HepG2 (cell line): ENCODE measurements around the gene GADD45B. TPM values are rescaled to one million over a fixed set of nuclear protein-coding genes. Genes with fewer than 3 reads are reported as not detected.

Experiments
- EED ChIP-seq: sonication (generic); formaldehyde crosslinking; IDR thresholded peaks from 2 replicates; pipeline ENCODE4 v1.5.0; 2020; ENCODE audit warnings: mild to moderate bottlenecking, missing genetic modification reagents
- KLF16 ChIP-seq, 2 experiments: sonication (generic) in 1 of 2; formaldehyde crosslinking in 1 of 2; IDR thresholded peaks; 2 replicates each; pipeline versions ENCODE4 v1.6.1 to v1.8.0; 2016 to 2023; ENCODE audit warnings: missing genetic modification reagents in 2 of 2, missing compliant biosample characterization in 1 of 2
- MEIS2 ChIP-seq: sonication (generic); formaldehyde crosslinking; IDR thresholded peaks from 2 replicates; pipeline ENCODE4 v1.9.0; 2021; ENCODE audit warnings: mild to moderate bottlenecking, missing genetic modification reagents
- MXD4 ChIP-seq: IDR thresholded peaks from 2 replicates; pipeline ENCODE4 v1.6.1; 2016; ENCODE audit warnings: mild to moderate bottlenecking, missing biosample characterization, missing genetic modification reagents
- MXI1 ChIP-seq: IDR thresholded peaks from 3 replicates; pipeline ENCODE4 v1.6.1; 2012; ENCODE audit warnings: low read depth, low read length, inconsistent platforms, borderline replicate concordance
- RNF2 ChIP-seq: fragments of 450-650 bp; conservative IDR thresholded peaks from 2 replicates; pipeline ENCODE4 v1.6.1; 2016; ENCODE audit warnings: low read depth
- SNAI1 ChIP-seq: sonication (generic); formaldehyde crosslinking; IDR thresholded peaks from 2 replicates; pipeline ENCODE4 v1.5.0; 2020; ENCODE audit warnings: mild to moderate bottlenecking, missing genetic modification reagents, borderline replicate concordance
- TBX3 ChIP-seq: fragments of 450-650 bp; IDR thresholded peaks from 2 replicates; pipeline ENCODE4 v1.6.1; 2017; ENCODE audit warnings: antibody characterized with exemption, mild to moderate bottlenecking, inconsistent platforms, borderline replicate concordance
- ZBTB1 ChIP-seq: sonication (generic); formaldehyde crosslinking; IDR thresholded peaks from 2 replicates; pipeline ENCODE4 v1.4.0; 2020; ENCODE audit warnings: missing genetic modification reagents, borderline replicate concordance
- ZBTB40 ChIP-seq, 2 experiments: fragments of 450-650 bp in 1 of 2; sonication (generic) in 1 of 2; formaldehyde crosslinking in 1 of 2; IDR thresholded peaks; 2 replicates each; pipeline versions ENCODE4 v1.6.1 to v1.8.0; 2016 to 2022; ENCODE audit warnings: antibody characterized with exemption in 1 of 2, mild to moderate bottlenecking in 1 of 2, missing genetic modification reagents in 1 of 2
- ZC3H13 ChIP-seq: sonication (generic); formaldehyde crosslinking; IDR thresholded peaks from 2 replicates; pipeline ENCODE4 v1.8.1; 2023; ENCODE audit warnings: mild to moderate bottlenecking, missing genetic modification reagents, moderate library complexity
- ZFP41 ChIP-seq: sonication (generic); formaldehyde crosslinking; IDR thresholded peaks from 2 replicates; pipeline ENCODE4 v1.4.0; 2020; ENCODE audit warnings: mild to moderate bottlenecking, missing genetic modification reagents, borderline replicate concordance
- ZNF101 ChIP-seq: sonication (generic); formaldehyde crosslinking; IDR thresholded peaks from 2 replicates; pipeline ENCODE4 v1.4.0; 2020; ENCODE audit warnings: mild to moderate bottlenecking, low read depth, missing genetic modification reagents, borderline replicate concordance
- ZNF572 ChIP-seq: sonication (generic); formaldehyde crosslinking; IDR thresholded peaks from 2 replicates; pipeline ENCODE4 v1.5.1; 2020; ENCODE audit warnings: mild to moderate bottlenecking, missing genetic modification reagents
- ZNF672 ChIP-seq: sonication (generic); formaldehyde crosslinking; IDR thresholded peaks from 2 replicates; pipeline ENCODE4 v1.8.1; 2022; ENCODE audit warnings: missing genetic modification reagents
- ZNF776 ChIP-seq: sonication (generic); formaldehyde crosslinking; IDR thresholded peaks from 2 replicates; pipeline ENCODE4 v1.4.0; 2020; ENCODE audit warnings: mild to moderate bottlenecking, missing genetic modification reagents
- ZNF800 ChIP-seq: sonication (generic); formaldehyde crosslinking; IDR thresholded peaks from 2 replicates; pipeline ENCODE4 v1.4.0; 2020; ENCODE audit warnings: missing genetic modification reagents
- ZSCAN21 ChIP-seq: sonication (generic); formaldehyde crosslinking; IDR thresholded peaks from 2 replicates; pipeline ENCODE4 v1.8.0; 2022; ENCODE audit warnings: mild to moderate bottlenecking, missing genetic modification reagents, moderate library complexity, borderline replicate concordance
- polyA plus RNA-seq, 8 experiments: library from polyadenylated mRNA; depleted of rRNA in 3 of 8; stranded (reverse) in 7 of 8; unstranded in 1 of 8; fragments of >200 nt; fragmentation: Illumina TruSeq in 4 of 8; extraction: Trizol in 4 of 8; gene quantifications; 2 replicates each; pipeline versions ENCODE4 v1.2.1 to v1.2.3, GENCODE V29; 2011 to 2016; ENCODE audit warnings: low read depth in 4 of 8, missing spikeins in 1 of 8, mixed read lengths in 1 of 8; ENCODE audit not compliant: insufficient read depth in 1 of 8
- total RNA-seq, 5 experiments: library from RNA; depleted of rRNA; stranded (reverse); fragments of >200 nt; fragmentation: Illumina TruSeq; extraction: Trizol; gene quantifications; 2 replicates each; pipeline ENCODE4 v1.2.3, GENCODE V29; 2016; ENCODE audit warnings: low read depth in 1 of 5
- TF ChIP-seq, protein P1 (sequence below): IDR thresholded peaks from 2 replicates; pipeline ENCODE4 v1.6.1; 2016; ENCODE audit warnings: control low read depth

The GADD45B gene
- total and polyA plus RNA-seq, 2 of the 13 experiments (the other 11 are each of a cell fraction or from before 2014, with no cell fraction given), result 4.6 to 34.1 TPM

DNA sequence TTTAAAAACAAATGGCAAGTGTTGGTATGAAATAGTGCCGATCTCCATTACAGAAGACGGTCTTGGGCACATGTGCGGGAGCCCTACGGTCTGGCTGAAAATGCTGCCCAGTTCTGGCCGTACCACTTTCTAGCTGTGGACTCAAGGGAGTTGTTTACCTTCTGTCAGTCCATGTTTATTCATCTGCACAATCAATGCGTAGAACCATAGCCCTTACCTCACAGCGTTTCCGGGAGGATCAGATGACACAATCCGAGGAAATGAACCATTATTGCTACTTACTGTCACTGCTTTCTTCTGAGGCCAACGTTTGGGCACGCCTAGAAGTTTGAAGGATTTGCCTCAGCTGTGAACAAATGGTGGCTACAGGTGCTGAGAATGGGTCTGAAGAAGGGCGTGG lies 31.2 kb downstream of the GADD45B start (continued):
- no peak for TF ChIP-seq ZNF101 (CRISPR knock-in tag)
- TF ChIP-seq ZNF800 (CRISPR knock-in tag), result 0 out of 2 replicates have a peak, but pooled peaks have one; percentile 31
- TF ChIP-seq ZBTB1 (CRISPR knock-in tag), result no peak
- peak; percentile 31; the same call in 1 of the 2 replicates for TF ChIP-seq TBX3
- TF ChIP-seq ZC3H13 (CRISPR knock-in tag), result no peak
- no peak for TF ChIP-seq ZNF672
- no peak for TF ChIP-seq ZFP41
- TF ChIP-seq EED (CRISPR knock-in tag), result no peak
- TF ChIP-seq MXD4 (CRISPR knock-in tag), result peak; percentile 48; the same call in 1 of the 2 replicates
- no peak for TF ChIP-seq SNAI1 (CRISPR knock-in tag)
- peak; percentile 86; the same call in 1 of the 3 replicates for TF ChIP-seq MXI1
- TF ChIP-seq ZNF572 (CRISPR knock-in tag), result no peak
- TF ChIP-seq, protein P1, sequence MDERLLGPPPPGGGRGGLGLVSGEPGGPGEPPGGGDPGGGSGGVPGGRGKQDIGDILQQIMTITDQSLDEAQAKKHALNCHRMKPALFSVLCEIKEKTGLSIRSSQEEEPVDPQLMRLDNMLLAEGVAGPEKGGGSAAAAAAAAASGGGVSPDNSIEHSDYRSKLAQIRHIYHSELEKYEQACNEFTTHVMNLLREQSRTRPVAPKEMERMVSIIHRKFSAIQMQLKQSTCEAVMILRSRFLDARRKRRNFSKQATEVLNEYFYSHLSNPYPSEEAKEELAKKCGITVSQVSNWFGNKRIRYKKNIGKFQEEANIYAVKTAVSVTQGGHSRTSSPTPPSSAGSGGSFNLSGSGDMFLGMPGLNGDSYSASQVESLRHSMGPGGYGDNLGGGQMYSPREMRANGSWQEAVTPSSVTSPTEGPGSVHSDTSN, result peak; percentile 63
- TF ChIP-seq RNF2, result no peak
- peak in 1 of 2 experiments; percentile 73; a peak in 2 of 4 replicates for TF ChIP-seq KLF16 (CRISPR knock-in tag; IDR thresholded peaks at IDR 0.05)
- TF ChIP-seq ZNF776 (CRISPR knock-in tag), result no peak
- no peak for TF ChIP-seq ZBTB40 (IDR thresholded peaks at IDR 0.05)
- no peak; the same call in 1 of the 2 replicates for TF ChIP-seq ZBTB40 (CRISPR knock-in tag; IDR thresholded peaks at IDR 0.05)
- no peak for TF ChIP-seq ZSCAN21 (CRISPR knock-in tag)
- TF ChIP-seq MEIS2 (CRISPR knock-in tag), result peak; percentile 97
